Stomach (tissue), 9 donors: Measurements from ENCODE around the gene ANTXRL. TPM values are rescaled to one million over a fixed set of nuclear protein-coding genes. Genes with fewer than 3 reads are reported as not detected.
"Not testable (repeated sequence)": the region's sequence is repeated elsewhere in the genome, so short reads cannot be mapped to it uniquely, and the experiment has no call there.

ENCODE experiments used
- DNase-seq, 2 donors: peaks; one replicate each; pipeline versions ENCODE4 v3.0.0 to v3.0.0-alpha.2; 2013 to 2019
- H3K27ac ChIP-seq, 5 donors: fragments of 200-600 bp in 4 of 5; sonication (generic) in 4 of 5; one replicate each; pipeline ENCODE4 v1.5.1; 2013 to 2019; ENCODE audit warnings: mild to moderate bottlenecking in 1 of 5, moderate library complexity in 1 of 5
- H3K27me3 ChIP-seq, 3 donors: fragments of 200-600 bp; sonication (generic); one replicate each; pipeline ENCODE4 v1.5.1; 2017 to 2019; ENCODE audit warnings: mixed run types in 1 of 3
- H3K36me3 ChIP-seq, 4 donors: fragments of 200-600 bp; sonication (generic); 1 replicate in 3 of 4; 2 replicates in 1 of 4; pipeline ENCODE4 v1.5.1; 2016 to 2019
- H3K4me1 ChIP-seq, 4 donors: fragments of 200-600 bp; sonication (generic); one replicate each; pipeline ENCODE4 v1.5.1; 2016 to 2019
- H3K4me3 ChIP-seq, 4 donors: fragments of 200-600 bp; sonication (generic) in 3 of 4; one replicate each; pipeline ENCODE4 v1.5.1; 2016 to 2019; ENCODE audit warnings: mild to moderate bottlenecking in 1 of 4
- H3K9me3 ChIP-seq, 4 donors: fragments of 200-600 bp; sonication (generic); one replicate each; pipeline ENCODE4 v1.5.1; 2016 to 2019
- EP300 ChIP-seq: sonication (generic); formaldehyde crosslinking; IDR thresholded peaks from one replicate; pipeline ENCODE4 v1.6.1; 2017; ENCODE audit warnings: antibody characterized with exemption
- POLR2A ChIP-seq, 4 donors: fragments of 450-650 bp; IDR thresholded peaks; one replicate each; pipeline ENCODE4 v1.6.1; 2016; ENCODE audit warnings: antibody characterized with exemption in 4 of 4, control low read depth in 2 of 4, mild to moderate bottlenecking in 1 of 4, moderate library complexity in 1 of 4
- POLR2AphosphoS5 ChIP-seq, 3 donors: sonication (generic); formaldehyde crosslinking; IDR thresholded peaks; one replicate each; pipeline ENCODE4 v1.6.1; 2016; ENCODE audit warnings: antibody characterized with exemption in 3 of 3
- WGBS, 5 donors: extraction: QIAGEN DNeasy Blood & Tissue Kit in 3 of 5; methylation state at CpG; one replicate each; pipeline versions ENCODE4 v1.1.5 to v1.1.7; 2013 to 2018; 5-methylcytosine and 5-hydroxymethylcytosine counted together
- intact Hi-C: fragments of 100-400 bp; cut with DNase I; formaldehyde crosslinking; loops from one replicate; pipeline ENCODE4 v1.15.1; 2023; ENCODE audit warnings: low total_unique reads
- polyA plus RNA-seq, 3 donors: library from polyadenylated mRNA; stranded (reverse); fragments of 200-250 nt; gene quantifications; one replicate each; pipeline ENCODE4 v1.2.3, GENCODE V29; 2013
- total RNA-seq, 5 donors: library from RNA; depleted of rRNA; stranded (reverse); fragments of >200 nt; gene quantifications; one replicate each; pipeline versions ENCODE4 v1.1.0 to v1.2.3, GENCODE V29; 2014 to 2016
- TF ChIP-seq, protein P1 (sequence below), 7 experiments: fragments of 450-650 bp in 4 of 7; fragments of 200-600 bp in 3 of 7; sonication (generic) in 3 of 7; IDR thresholded peaks; one replicate each; pipeline ENCODE4 v1.5.1; 2016 to 2019; ENCODE audit warnings: antibody characterized with exemption in 7 of 7, control low read depth in 2 of 7, mild to moderate bottlenecking in 1 of 7
- donor health status: healthy with polysubstance abuse.
- donor health status: Bipolar disorder and iron deficiency.
- donor health status: healthy.

ANTXRL gene
- total and polyA plus RNA-seq, 8 donors, result not detected

DNA sequence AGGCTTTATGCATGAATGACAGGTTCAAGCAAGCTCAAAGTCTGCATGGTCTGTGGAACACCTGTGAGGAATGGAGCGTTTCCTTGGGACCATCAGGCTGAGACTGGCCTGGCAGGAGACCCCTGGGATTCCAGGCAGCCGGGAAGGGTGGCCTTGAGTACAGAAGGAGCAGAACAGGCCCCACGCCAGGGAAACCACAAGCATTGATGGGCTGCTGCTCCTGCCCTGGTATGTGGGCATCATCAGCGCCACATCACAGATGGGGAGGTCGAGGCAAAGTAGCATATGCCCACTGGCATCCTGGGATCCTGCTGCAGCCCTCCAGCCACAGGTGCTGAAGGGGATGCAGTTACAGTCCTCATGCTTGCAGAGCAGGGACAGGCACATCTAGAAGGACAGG, 40.9 kb downstream of the ANTXRL start:
- Histone ChIP-seq H3K27ac (no peak overlapping the region), H3K9me3 (no peaks in the 10 kb centered on the region), H3K4me1 (no peaks in the 10 kb centered on the region), H3K36me3 (no peaks in the 10 kb centered on the region), H3K27me3 (no peaks in the 10 kb centered on the region), H3K4me3 (no peak overlapping the region)
- intact Hi-C loops, result no loop called here
- DNase-seq, result no peak
- TF ChIP-seq POLR2AphosphoS5 (IDR thresholded peaks at IDR 0.05) (no peak), EP300 (no peak), POLR2A (IDR thresholded peaks at IDR 0.05) (no peak)
- TF ChIP-seq, protein P1, sequence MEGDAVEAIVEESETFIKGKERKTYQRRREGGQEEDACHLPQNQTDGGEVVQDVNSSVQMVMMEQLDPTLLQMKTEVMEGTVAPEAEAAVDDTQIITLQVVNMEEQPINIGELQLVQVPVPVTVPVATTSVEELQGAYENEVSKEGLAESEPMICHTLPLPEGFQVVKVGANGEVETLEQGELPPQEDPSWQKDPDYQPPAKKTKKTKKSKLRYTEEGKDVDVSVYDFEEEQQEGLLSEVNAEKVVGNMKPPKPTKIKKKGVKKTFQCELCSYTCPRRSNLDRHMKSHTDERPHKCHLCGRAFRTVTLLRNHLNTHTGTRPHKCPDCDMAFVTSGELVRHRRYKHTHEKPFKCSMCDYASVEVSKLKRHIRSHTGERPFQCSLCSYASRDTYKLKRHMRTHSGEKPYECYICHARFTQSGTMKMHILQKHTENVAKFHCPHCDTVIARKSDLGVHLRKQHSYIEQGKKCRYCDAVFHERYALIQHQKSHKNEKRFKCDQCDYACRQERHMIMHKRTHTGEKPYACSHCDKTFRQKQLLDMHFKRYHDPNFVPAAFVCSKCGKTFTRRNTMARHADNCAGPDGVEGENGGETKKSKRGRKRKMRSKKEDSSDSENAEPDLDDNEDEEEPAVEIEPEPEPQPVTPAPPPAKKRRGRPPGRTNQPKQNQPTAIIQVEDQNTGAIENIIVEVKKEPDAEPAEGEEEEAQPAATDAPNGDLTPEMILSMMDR (IDR thresholded peaks at IDR 0.05), result no peak
- 75 to 100% (median 85%) methylated on average over 1 to 5 of the region's 5 CpGs for WGBS, 5 donors

DNA sequence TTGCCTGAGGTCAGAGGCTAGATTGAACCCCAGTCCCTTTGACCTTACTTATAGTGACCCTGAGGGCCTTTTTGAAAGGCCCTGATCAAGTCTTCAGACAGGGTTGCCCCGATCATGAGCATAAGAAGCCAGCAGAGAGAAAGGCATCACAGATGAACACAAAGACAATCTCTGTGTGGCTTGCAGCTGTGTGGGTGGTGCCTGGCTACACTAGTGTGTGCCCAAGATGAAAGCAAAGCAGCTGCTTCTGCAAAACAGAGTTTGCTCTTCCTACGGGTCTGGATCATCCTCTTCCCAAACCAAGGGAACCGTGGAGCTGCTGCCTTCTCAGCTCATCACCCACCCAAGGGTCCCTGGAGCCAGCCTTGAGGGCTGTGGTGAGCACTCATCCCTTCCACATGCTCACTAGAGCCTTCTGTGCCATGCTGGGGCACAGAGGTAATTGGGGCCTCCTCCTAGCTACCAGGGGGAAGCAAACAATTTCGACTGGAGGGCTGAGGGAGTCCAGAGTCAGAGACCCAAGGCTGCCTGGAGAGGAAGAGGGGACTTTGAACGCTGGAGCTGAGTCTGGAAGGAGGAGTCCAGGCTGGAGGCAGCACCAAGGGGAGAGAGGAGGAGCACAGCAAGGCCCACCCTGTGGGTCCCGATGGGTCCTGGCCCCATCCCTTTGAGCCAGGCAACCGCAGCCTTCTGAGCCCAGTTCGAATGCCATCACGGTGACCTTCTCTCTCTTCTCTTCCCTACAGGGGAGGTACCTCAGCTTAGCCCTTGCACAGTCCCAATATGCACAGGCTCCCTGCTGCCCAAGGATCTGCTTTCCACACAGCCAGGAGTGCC, 42.3 kb downstream of the ANTXRL start:
- H3K4me3 ChIP-seq, result no peak overlapping the region
- WGBS, 5 donors, result 65 to 79% (median 77%) methylated on average over 9 of the region's 9 CpGs
- no peaks in the 10 kb centered on the region for H3K4me1 ChIP-seq
- intact Hi-C loops, result no loop called here
- no peak for DNase-seq
- no peak for TF ChIP-seq EP300
- TF ChIP-seq POLR2AphosphoS5 (IDR thresholded peaks at IDR 0.05), result no peak
- TF ChIP-seq, protein P1 (IDR thresholded peaks at IDR 0.05), result no peak
- TF ChIP-seq POLR2A (IDR thresholded peaks at IDR 0.05), result no peak
- no peaks in the 10 kb centered on the region for H3K27me3 ChIP-seq
- H3K27ac ChIP-seq, result no peak overlapping the region
- H3K9me3 ChIP-seq, result no peaks in the 10 kb centered on the region
- H3K36me3 ChIP-seq, result no peaks in the 10 kb centered on the region

DNA sequence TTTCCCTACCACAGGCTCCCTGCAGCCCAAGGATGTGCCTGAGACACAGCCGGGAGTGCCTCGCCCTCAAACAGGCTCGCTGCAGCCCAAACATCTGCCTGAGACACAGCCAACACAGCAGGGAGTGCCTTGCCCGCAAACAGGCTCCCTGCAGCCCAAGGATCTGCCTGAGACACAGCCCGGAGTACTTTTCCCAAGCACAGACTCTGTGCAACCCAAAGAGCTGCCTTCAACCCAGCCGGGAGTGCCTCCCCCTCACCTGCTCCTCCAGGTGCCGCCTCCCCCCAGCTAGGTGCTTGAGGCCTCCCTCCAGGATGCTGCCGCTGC, 42.9 kb downstream of the ANTXRL start:
- intact Hi-C loops, result no loop called here
- no peaks in the 10 kb centered on the region for H3K9me3 ChIP-seq
- TF ChIP-seq POLR2AphosphoS5 (IDR thresholded peaks at IDR 0.05), result no peak
- no peak for TF ChIP-seq EP300
- TF ChIP-seq, protein P1 (IDR thresholded peaks at IDR 0.05), result no peak
- TF ChIP-seq POLR2A (IDR thresholded peaks at IDR 0.05), result no peak
- WGBS, 5 donors, result 52 to 79% (median 59%) methylated on average over 7 to 8 of the region's 8 CpGs
- no peak for DNase-seq
- no peak overlapping the region for H3K27ac ChIP-seq
- H3K27me3 ChIP-seq, result no peaks in the 10 kb centered on the region
- no peaks in the 10 kb centered on the region for H3K4me1 ChIP-seq
- H3K4me3 ChIP-seq, result no peak overlapping the region
- H3K36me3 ChIP-seq, result no peaks in the 10 kb centered on the region

DNA sequence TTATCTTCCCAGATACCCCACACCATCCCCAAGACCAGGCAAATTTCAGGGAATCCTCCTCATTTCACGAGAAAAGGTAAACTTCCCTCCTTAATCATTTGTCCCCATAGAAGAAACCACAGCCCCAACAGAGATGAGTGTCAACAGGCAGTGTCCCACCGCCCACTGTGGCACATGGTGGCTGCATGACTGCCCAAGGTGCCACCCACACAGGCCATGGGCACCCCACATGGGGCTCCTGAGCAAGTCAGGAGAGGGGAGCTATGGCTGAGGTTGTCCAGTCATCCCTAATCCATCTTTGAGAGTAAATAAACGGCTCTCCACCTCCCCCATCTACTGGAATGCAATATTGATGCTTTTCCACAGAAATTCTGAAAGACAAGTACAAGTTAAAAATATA, 44.1 kb downstream of the ANTXRL start:
- H3K27ac ChIP-seq, result no peak overlapping the region
- no peak for DNase-seq
- 72 to 85% (median 78%) methylated on average over 3 of the region's 3 CpGs for WGBS, 5 donors
- H3K27me3 ChIP-seq, result no peaks in the 10 kb centered on the region
- no peak for TF ChIP-seq POLR2AphosphoS5 (IDR thresholded peaks at IDR 0.05)
- no peaks in the 10 kb centered on the region for H3K4me1 ChIP-seq
- no peaks in the 10 kb centered on the region for H3K9me3 ChIP-seq
- no peaks in the 10 kb centered on the region for H3K36me3 ChIP-seq
- intact Hi-C loops, result no loop called here
- H3K4me3 ChIP-seq, result no peak overlapping the region

DNA sequence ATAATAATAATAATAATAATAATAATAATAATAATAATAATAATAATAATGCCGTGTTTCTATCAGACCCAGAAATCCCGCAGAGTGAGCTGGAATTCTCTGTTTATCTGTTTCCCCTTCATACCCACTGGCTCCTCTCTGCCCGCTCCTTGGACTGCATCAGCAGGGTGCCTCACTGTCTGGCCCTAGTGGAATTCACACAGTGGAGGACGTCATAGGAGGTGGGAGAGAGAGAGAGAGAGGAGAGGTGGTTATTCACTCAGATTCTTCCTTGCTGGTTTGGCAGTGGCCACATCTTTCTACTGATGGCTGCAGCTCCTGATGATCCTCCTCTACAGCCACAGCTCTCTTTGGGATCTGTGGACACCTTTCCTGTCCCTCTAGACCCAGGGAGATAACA, 78.7 kb downstream of the ANTXRL start:
- H3K4me1 ChIP-seq, H3K9me3 ChIP-seq, DNase-seq, H3K27me3 ChIP-seq, H3K27ac ChIP-seq, intact Hi-C loops, H3K4me3 ChIP-seq, H3K36me3 ChIP-seq: not testable (repeated sequence)
- WGBS, 5 donors, result 74 to 86% (median 83%) methylated on average over 2 to 4 of the region's 4 CpGs

DNA sequence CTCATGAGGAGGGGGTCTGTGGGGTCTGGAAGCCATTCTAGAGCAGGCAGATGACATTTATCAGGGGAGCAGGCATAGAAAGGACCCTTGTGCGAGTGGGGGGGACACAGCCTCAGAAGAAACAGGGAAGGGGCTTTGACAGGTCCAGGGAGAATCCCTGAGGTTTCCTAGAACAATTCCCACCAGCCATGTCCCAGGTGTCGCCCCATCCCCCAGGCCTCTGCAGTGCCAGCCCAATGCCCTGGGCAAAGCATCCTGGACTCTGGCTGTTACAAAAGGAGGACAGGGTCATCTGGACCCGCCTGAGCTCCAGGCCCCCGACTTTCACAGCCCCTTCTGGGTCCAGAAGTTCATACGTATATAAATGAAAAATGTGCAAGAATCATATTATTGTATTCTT, 80.4 kb downstream of the ANTXRL start:
- H3K27me3 ChIP-seq, H3K4me1 ChIP-seq, H3K27ac ChIP-seq, H3K4me3 ChIP-seq, intact Hi-C loops, H3K9me3 ChIP-seq, H3K36me3 ChIP-seq, DNase-seq: not testable (repeated sequence)
- 71 to 95% methylated on average over 2 of the region's 5 CpGs; no CpG with 5 or more reads in 3 of the 5 donors for WGBS, 5 donors

DNA sequence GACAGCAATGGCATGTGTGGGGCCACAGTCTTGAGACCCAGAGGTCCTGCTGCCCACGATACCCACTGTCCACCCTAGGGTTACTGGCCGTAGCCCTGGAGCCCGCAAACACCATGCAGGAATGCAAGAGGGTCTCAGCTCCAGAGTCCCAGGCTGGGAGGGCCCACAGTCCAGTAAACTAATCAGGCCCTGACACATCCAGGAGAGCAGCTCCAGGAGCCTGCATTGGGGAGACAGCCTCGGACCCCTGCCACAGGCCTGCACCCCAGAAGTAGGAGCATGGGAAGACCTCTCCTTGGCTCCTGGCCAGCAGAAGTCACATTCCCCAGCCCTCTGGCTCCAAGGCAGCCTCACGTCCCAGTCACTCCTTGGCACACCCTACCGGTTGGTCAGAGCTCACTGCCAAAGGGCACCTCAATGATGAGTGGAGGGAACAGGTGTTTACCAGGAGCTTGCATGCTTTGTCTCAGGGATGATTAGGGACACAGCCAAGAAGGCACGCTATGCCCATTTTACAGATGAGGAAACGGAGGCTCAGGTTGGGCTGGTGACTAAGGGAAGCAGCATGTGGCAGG, 81.0 kb downstream of the ANTXRL start:
- H3K4me3 ChIP-seq, DNase-seq, H3K27ac ChIP-seq, H3K9me3 ChIP-seq, intact Hi-C loops, H3K36me3 ChIP-seq, H3K4me1 ChIP-seq, H3K27me3 ChIP-seq: not testable (repeated sequence)
- WGBS, 5 donors, result 63 to 84% (median 70%) methylated on average over 3 to 6 of the region's 8 CpGs; no CpG with 5 or more reads in 1 of the 5 donors

DNA sequence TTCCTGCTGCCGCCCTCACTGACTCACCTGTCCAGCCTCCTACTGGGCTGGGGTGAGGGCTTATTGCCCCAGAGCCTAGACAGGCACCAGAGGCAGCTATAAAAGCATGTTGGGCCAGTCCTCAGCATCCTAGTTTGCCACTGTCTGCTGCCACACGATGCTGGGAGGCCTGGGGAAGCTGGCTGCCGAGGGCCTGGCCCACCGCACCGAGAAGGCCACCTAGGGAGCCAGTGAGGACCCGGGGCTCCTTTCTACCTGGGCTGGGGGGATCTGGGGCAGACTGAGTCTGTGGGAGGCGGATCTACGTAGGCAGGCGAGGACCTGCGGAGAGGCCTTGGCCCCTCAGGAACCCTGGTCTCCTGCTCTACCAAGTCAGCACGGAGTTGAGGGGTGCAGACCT, 82.2 kb downstream of the ANTXRL start:
- 80 to 95% (median 94%) methylated on average over 1 to 10 of the region's 11 CpGs for WGBS, 5 donors
- H3K36me3 ChIP-seq, H3K4me1 ChIP-seq, H3K4me3 ChIP-seq, intact Hi-C loops, H3K27ac ChIP-seq, H3K27me3 ChIP-seq, H3K9me3 ChIP-seq, DNase-seq: not testable (repeated sequence)
